Smooth muscle cell (in vitro differentiated cells): ENCODE results near the gene MAST2. TPM values are rescaled to one million over a fixed set of nuclear protein-coding genes. Genes with fewer than 3 reads are reported as not detected.

ENCODE experiments used
- DNase-seq: peaks from one replicate; lab custom pipeline; 2025; ENCODE audit not compliant: unreplicated experiment; lab: John Stamatoyannopoulos, UW
- H2AFZ ChIP-seq: fragments of 200-600 bp; sonication (generic); 2 replicates; pipeline ENCODE4 v1.6.0; 2016; ENCODE audit warnings: antibody characterized with exemption, low read depth, mild to moderate bottlenecking
- H3F3A ChIP-seq: fragments of 200-600 bp; sonication (generic); 2 replicates; pipeline ENCODE4 v1.6.0; 2017; ENCODE audit warnings: antibody characterized with exemption, low read depth
- H3K27ac ChIP-seq: fragments of 200-600 bp; sonication (generic); 2 replicates; pipeline ENCODE4 v1.5.1; 2016; ENCODE audit warnings: low read depth, mild to moderate bottlenecking
- H3K27me3 ChIP-seq: fragments of 200-600 bp; sonication (generic); 2 replicates; pipeline ENCODE4 v1.6.1; 2016; ENCODE audit warnings: low read depth, mild to moderate bottlenecking
- H3K36me3 ChIP-seq: fragments of 200-600 bp; sonication (generic); 2 replicates; pipeline ENCODE4 v1.5.1; 2016; ENCODE audit warnings: low read depth
- H3K4me1 ChIP-seq: fragments of 200-600 bp; sonication (generic); 2 replicates; pipeline ENCODE4 v1.5.1; 2016; ENCODE audit warnings: low read depth
- H3K4me2 ChIP-seq: fragments of 200-600 bp; sonication (generic); 2 replicates; pipeline ENCODE4 v1.6.0; 2016; ENCODE audit warnings: mild to moderate bottlenecking
- H3K4me3 ChIP-seq: fragments of 200-600 bp; sonication (generic); 2 replicates; pipeline ENCODE4 v1.5.1; 2016; ENCODE audit warnings: mild to moderate bottlenecking
- H3K79me2 ChIP-seq: fragments of 200-600 bp; sonication (generic); 2 replicates; pipeline ENCODE4 v1.6.0; 2016; ENCODE audit warnings: low read depth, mild to moderate bottlenecking
- H3K9ac ChIP-seq: fragments of 200-600 bp; sonication (generic); 2 replicates; pipeline ENCODE4 v1.6.0; 2016; ENCODE audit warnings: low read depth
- H3K9me3 ChIP-seq: fragments of 200-600 bp; sonication (generic); replicated peaks from 2 replicates; pipeline ENCODE4 v1.5.1; 2016; ENCODE audit warnings: low read depth
- H4K20me1 ChIP-seq: fragments of 200-600 bp; sonication (generic); 2 replicates; pipeline ENCODE4 v1.6.0; 2016; ENCODE audit warnings: low read depth
- WGBS: methylation state at CpG from one replicate; pipeline ENCODE4 v1.1.7; 2016; ENCODE audit warnings: low lambda C conversion rate; 5-methylcytosine and 5-hydroxymethylcytosine counted together
- polyA plus RNA-seq: library from polyadenylated mRNA; unstranded; fragments of >200 nt; fragmentation: Nextera tagmentation; extraction: Ambion mirVana; gene quantifications from 2 replicates; pipeline ENCODE4 v1.2.1, GENCODE V29; 2016
- total RNA-seq: library from RNA; depleted of rRNA; stranded (reverse); fragments of >200 nt; gene quantifications from 2 replicates; pipeline ENCODE4 v1.2.3, GENCODE V29; 2014
- TF ChIP-seq, protein P1 (sequence below): fragments of 200-600 bp; sonication (generic); IDR thresholded peaks from 2 replicates; pipeline ENCODE4 v1.5.1; 2017; ENCODE audit warnings: borderline replicate concordance, mild to moderate bottlenecking, antibody characterized with exemption; ENCODE audit not compliant: insufficient read depth, poor library complexity, severe bottlenecking

Gene MAST2
- total and polyA plus RNA-seq, 2 experiments from 2014 or later, result 18.4 to 26.2 TPM

DNA sequence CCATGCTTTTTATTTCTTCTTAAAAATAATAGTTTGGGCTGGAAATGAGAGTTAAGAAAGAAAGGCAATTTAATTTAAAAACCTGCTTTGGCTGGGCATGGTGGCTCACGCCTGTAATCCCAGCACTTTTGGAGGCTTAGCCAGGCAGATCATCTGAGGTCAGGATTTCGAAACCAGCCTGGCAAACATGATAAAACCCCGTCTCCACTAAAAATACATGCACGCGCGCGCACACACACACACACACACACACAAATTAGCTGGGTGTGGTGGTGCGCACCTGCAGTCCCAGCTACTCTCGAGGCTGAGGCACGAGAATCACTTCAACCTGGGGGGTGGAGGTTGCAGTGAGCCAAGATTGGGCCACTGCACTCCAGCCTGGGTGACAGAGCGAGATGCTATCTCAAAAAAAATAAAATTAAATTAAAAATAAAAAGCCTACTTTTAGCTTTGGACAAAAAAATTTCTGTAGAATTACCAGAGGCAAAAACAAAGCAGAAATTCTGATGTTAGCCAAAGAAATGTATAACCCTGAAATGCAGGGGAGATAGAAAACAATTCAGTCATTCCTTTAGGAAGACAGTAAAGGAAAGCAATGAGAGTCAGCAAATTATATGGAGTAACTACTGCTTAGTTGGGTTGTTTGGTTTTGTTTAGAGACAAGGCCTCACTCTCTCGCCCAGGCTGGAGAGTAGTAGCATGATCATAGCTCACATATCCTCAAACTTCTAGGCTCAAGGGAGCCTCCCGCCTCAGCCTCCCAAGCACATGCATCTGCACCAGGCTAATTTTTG, 37.2 kb upstream of the MAST2 start:
- H3K4me3 ChIP-seq, result no peak overlapping the region
- no peaks in the 10 kb centered on the region for H3K79me2 ChIP-seq
- TF ChIP-seq, protein P1, sequence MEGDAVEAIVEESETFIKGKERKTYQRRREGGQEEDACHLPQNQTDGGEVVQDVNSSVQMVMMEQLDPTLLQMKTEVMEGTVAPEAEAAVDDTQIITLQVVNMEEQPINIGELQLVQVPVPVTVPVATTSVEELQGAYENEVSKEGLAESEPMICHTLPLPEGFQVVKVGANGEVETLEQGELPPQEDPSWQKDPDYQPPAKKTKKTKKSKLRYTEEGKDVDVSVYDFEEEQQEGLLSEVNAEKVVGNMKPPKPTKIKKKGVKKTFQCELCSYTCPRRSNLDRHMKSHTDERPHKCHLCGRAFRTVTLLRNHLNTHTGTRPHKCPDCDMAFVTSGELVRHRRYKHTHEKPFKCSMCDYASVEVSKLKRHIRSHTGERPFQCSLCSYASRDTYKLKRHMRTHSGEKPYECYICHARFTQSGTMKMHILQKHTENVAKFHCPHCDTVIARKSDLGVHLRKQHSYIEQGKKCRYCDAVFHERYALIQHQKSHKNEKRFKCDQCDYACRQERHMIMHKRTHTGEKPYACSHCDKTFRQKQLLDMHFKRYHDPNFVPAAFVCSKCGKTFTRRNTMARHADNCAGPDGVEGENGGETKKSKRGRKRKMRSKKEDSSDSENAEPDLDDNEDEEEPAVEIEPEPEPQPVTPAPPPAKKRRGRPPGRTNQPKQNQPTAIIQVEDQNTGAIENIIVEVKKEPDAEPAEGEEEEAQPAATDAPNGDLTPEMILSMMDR, result no peak
- H3K9me3 ChIP-seq, result no peaks in the 10 kb centered on the region
- no peaks in the 10 kb centered on the region for H4K20me1 ChIP-seq
- H3F3A ChIP-seq, result no peaks in the 10 kb centered on the region
- no peak overlapping the region for H3K9ac ChIP-seq
- H3K4me1 ChIP-seq, result no peaks in the 10 kb centered on the region
- H3K36me3 ChIP-seq, result no peaks in the 10 kb centered on the region
- DNase-seq, result no peak
- WGBS, result 84% methylated on average over 13 of the region's 13 CpGs
- no peaks in the 10 kb centered on the region for H3K27me3 ChIP-seq
- no peak overlapping the region for H2AFZ ChIP-seq
- H3K27ac ChIP-seq, result no peak overlapping the region
- H3K4me2 ChIP-seq, result no peak overlapping the region

DNA sequence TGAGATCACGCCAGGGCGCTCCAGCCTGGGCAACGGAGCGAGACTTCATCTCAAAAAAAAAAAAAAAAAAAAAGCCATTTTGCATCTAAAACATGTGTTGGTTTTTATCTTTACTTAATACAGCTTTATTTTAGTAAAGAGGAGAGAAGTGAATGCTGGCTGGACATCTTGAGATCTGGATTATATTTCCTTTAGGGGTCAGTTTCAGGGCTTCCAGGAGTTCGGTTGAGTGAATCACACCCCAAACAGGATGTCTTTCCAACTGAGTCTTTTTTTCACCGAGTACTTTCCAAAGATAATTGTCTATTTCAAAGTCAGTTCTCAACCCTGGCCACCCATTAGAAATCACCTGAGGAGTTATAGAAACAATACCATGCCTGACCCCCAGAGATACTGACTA, 36.4 kb upstream of the MAST2 start:
- Histone ChIP-seq H3K9ac (no peak overlapping the region), H3K27ac (no peak overlapping the region), H3K9me3 (no peaks in the 10 kb centered on the region), H3K36me3 (no peaks in the 10 kb centered on the region), H3K4me3 (no peak overlapping the region), H3F3A (no peaks in the 10 kb centered on the region), H4K20me1 (no peaks in the 10 kb centered on the region), H2AFZ (no peak overlapping the region), H3K27me3 (no peaks in the 10 kb centered on the region), H3K4me1 (no peaks in the 10 kb centered on the region), H3K4me2 (no peak overlapping the region), H3K79me2 (no peaks in the 10 kb centered on the region)
- TF ChIP-seq, protein P1, result no peak
- no peak for DNase-seq
- WGBS, result 84% methylated on average over 6 of the region's 6 CpGs

DNA sequence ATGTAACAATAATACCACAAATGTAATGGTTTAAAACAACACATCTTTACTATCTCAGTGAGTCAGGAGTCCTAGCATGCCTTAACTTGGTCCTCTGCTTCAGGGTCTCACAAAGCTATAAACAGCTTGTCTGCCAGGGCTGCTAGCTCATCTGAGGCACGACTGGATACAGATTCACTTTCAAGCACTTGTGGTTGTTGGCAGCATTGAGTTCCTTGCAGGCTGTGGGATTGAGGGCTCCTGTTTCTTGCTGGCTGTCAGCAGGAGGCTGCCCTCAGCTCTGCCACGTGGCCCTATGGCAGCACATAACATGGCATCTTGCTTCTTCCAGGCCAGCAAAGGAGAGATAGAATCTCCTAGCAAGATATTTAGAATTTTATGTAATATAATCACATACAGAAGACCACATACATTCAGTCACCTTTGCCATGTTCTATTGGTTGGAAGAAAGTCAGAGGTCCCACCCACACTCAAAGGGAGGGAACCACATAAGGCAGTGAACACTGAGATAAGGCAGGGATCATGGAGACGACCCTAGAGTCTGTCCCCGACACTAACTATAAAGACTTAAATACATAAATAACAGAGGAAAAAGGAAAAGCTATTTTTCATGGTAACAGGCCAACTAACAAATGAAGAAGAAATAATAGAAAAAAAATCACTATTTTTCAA, 34.0 kb upstream of the MAST2 start:
- H3K36me3 ChIP-seq, result no peaks in the 10 kb centered on the region
- H3K27me3 ChIP-seq, result no peaks in the 10 kb centered on the region
- H3K9ac ChIP-seq, result no peak overlapping the region
- H3K9me3 ChIP-seq, result no peaks in the 10 kb centered on the region
- 28% methylated on average over 4 of the region's 4 CpGs for WGBS
- H3K27ac ChIP-seq, result peak overlapping the region; percentile 10
- TF ChIP-seq, protein P1, result no peak
- peak overlapping the region; percentile 68 for H2AFZ ChIP-seq
- peak overlapping the region; percentile 53 for H3K4me2 ChIP-seq
- H3K4me1 ChIP-seq, result no peaks in the 10 kb centered on the region
- no peak for DNase-seq
- no peaks in the 10 kb centered on the region for H3K79me2 ChIP-seq
- no peaks in the 10 kb centered on the region for H3F3A ChIP-seq
- H3K4me3 ChIP-seq, result no peak overlapping the region
- H4K20me1 ChIP-seq, result no peaks in the 10 kb centered on the region

DNA sequence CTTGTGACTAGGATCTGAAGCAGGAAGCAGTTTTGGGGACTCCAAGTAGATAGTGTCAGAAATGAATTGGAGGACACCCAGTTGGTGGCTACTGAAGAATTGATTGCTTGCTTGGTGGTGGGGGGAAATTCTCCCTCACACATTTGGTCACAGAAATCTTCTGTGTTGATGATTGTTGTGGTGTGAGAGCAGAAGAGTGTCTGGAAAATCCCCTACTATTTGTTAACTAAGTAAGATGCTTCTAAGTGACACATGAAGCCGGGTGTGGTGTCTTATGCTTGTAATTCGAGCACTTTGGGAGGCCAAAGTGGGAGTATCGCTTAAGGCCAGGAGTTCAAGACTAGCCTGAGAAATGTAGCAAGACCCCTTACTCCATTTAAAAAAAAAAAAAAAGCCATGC, 30.4 kb upstream of the MAST2 start:
- H4K20me1 ChIP-seq, result no peaks in the 10 kb centered on the region
- H3K9ac ChIP-seq, result no peak overlapping the region
- H3K9me3 ChIP-seq, result no peaks in the 10 kb centered on the region
- H3K4me1 ChIP-seq, result no peaks in the 10 kb centered on the region
- no peaks in the 10 kb centered on the region for H3K36me3 ChIP-seq
- no peak for DNase-seq
- no peak overlapping the region for H3K4me3 ChIP-seq
- WGBS, result 79% methylated on average over 3 of the region's 3 CpGs
- H3K27ac ChIP-seq, result no peak overlapping the region
- no peak overlapping the region for H2AFZ ChIP-seq
- no peaks in the 10 kb centered on the region for H3F3A ChIP-seq
- H3K79me2 ChIP-seq, result no peaks in the 10 kb centered on the region
- H3K27me3 ChIP-seq, result no peaks in the 10 kb centered on the region
- TF ChIP-seq, protein P1, result no peak
- H3K4me2 ChIP-seq, result no peak overlapping the region
